NCI-H345 treated with DMSO at 0.1 percent for 48 hours (cell line): ENCODE data around the gene CCR5AS.
"Not testable (repeated sequence)": the region's sequence is repeated elsewhere in the genome, so short reads cannot be mapped to it uniquely, and the experiment has no call there.

Experiments
- DNase-seq: peaks from one replicate; lab custom pipeline; 2025; ENCODE audit not compliant: unreplicated experiment; lab: John Stamatoyannopoulos, UW

CCR5AS gene

DNA sequence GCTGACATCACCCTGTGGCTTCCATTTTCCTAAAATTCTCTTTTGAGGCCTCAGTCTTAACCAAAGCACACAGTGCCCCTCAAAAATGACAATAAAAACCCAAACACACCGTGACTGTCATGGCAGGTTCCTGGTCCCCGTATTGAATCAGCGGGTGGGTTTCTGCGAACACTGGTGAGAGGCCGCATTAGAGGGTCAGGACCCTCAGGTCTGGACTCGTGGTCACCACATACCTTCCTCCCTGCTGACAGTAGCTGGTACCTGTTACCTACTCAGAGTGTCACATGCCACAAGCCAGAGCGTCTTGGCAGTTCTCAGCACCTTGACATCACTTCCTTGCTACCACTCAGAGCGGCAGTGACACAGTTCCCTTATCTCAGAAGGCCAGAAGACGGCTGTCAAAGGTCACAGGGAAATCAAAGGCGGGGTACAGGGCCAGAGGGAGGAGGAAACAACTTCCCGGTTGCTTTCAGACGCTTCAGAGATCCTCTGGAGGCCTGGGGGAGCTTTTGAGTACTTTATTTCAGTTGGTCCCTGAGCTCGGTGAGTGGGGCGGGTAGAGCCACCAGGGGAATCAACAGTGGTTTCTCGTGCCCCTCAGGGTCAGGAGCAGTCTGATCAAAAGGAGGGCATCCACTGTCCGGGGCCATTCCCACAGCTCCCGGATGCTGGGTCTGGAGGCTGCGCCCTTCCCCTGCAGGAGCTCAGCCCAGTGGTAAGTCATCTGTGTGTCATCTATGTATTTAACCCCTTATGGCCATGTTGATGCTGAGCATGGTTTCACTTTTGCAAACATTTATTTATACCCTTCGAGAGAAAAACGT, at the start of gene CCR5AS, which contains the start of gene CCRL2:
Gene CCR5AS (minus strand): TSS at position 279 of the 824 bp plus-strand sequence.
Gene CCRL2 (plus strand): TSS at position 472 of the 824 bp plus-strand sequence. CDS start 821 bp downstream, outside the sequence.
- no peak for DNase-seq

DNA sequence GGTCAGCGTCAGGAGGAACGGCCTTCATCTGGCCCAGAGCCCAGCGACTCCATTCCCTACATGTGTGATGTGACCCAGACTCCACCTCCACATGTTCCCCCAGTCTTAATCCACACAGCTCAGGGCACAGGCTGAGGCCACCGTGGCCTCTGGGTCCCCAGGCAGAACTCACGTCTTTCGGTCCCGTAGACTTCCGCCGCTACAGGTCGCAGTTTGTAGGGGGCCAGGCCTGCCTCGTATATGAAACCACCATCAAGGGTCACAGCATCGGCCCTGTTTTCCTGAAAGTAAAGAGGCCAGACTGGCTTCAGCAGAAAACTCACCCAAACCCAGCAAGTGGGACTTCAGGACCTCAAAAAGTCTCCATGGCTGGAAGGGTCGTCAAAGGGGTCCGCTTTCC, 49.3 kb upstream of the CCR5AS start:
- no peak for DNase-seq

- DNase-seq, result no peak
Measured at GRCh38 chr3:46455231-46456115, 48.6 kb upstream of the CCR5AS start.

DNA sequence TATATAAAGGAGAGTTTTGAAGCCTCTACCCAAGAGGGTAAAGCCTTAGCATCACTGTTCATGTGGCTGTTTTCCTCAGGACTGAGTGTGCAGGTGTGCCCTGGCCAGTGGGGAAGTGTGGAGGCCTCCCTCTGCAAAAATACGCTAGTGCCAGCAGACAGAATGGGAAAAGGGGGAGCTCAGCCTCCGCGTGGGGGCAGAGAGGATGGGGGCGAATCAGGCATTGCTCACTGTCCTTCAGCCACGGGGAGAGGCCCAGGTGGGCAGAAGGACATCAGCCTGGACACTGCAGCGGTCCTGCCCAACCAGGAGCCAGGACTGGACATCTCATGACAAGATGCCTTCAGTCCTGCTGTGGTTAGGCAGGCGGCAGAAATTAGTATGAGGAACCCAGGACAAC, 47.7 kb upstream of the CCR5AS start:
- DNase-seq, result no peak

DNA sequence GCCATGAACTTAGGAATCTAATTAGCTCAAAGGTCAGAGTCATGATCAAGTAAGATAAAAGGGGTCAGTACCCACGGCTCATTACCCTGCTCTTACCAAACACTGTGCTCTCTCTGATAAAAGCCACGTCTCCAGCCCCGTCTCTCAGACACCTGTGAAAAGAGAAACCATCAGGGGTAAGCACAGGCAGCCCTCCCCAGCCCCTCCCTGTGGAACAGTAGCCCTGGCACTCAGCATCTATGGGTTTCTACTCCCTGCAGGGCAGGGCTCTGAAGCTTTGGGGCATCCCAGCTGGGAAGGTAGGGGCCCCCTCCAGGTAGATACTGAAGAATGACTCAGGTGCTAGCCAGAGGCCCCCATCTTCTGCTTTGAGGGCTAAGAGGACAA, 47.3 kb upstream of the CCR5AS start:
- DNase-seq, result no peak

DNA sequence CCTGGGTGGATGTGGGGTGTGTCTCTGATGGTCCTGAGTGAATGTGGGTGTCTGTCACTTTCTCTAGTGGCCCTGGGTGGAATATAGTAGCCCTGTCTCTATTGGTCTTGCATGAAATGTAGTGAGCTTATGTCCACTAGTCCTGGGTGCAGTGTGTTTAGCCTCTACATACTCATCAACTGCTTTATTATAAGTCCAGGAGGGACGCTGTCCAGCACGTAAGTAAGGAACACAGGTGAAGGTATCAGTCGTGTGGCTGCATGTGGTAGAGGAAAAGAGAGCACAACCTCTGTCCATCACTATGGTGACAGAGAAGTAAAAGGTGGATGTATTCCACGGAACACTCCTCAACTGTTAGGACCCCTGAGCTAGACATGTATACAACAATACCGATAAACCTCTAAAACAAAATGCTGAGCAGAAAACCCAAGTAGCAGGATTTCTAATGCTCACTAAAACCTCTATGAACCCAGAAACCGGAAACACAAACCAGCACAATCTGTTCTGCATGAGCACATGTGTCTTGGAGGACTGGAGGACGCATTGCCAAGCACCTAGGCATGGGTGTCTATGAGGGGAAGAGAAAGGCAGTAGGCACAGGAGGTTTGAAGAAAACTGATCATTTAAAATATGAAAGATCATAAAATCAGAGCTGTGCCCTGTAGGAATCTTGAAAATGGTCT, 46.8 kb upstream of the CCR5AS start:
- DNase-seq, result no peak

- DNase-seq, result no peak
Measured at GRCh38 chr3:46449755-46450552, 43.1 kb upstream of the CCR5AS start.

GRCh38 chr3:46448721-46449120, 41.9 kb upstream of the CCR5AS start:
- no peak for DNase-seq

GRCh38 chr3:46447228-46447985, 40.5 kb upstream of the CCR5AS start:
- no peak for DNase-seq

- DNase-seq, result no peak
Measured at GRCh38 chr3:46442576-46443530, 36.0 kb upstream of the CCR5AS start.

GRCh38 chr3:46440531-46441294, 33.8 kb upstream of the CCR5AS start:
- DNase-seq, result no peak

GRCh38 chr3:46438831-46439230, 32.0 kb upstream of the CCR5AS start:
- no peak for DNase-seq

GRCh38 chr3:46435081-46435726, 28.3 kb upstream of the CCR5AS start:
- DNase-seq, result no peak

GRCh38 chr3:46433841-46434240, 27.0 kb upstream of the CCR5AS start:
- no peak for DNase-seq

DNA sequence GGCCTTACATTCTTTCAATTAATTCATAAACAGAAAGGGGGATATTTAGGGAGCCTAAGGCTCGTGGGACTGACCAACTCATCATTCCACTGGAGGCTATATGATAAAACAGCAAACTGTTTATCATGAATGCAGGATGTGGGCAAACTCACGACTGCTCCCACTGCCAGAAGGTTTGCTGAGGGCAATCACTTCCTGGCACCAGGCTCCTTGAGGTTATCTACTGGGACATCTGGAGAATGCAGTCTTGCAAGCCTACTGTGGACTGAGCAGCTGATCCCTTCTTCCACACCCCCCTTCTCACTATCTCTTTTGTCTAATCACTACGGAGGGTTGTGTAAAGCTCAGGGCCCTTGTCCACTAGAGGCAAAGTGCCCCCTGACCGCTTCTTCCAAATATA, 26.3 kb upstream of the CCR5AS start:
- not testable (repeated sequence) for DNase-seq

DNA sequence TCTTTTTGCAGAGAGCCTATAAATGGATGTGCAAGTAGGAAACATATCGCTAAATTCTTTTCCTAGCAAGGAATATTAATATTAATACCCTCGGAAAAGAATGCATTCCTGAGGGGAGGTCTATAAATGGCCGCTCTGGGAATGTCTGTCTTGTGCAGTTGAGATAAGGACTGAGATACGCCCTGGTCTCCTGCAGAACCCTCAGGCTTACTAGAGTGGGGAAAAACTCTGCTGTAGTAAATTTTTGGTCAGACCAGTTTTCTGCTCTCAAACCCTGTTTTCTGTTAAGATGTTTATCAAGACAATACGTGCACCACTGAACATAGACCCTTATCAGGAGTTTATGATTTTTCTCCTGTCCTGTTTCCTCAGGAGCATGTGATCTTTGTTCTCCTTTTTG, 25.0 kb upstream of the CCR5AS start:
- not testable (repeated sequence) for DNase-seq

- not testable (repeated sequence) for DNase-seq
Measured at GRCh38 chr3:46430879-46431278, 24.0 kb upstream of the CCR5AS start.
